AG04449 (cell line): ENCODE measurements around the gene WDR48.

Source experiments
- CTCF ChIA-PET: fragments of 350-600 bp; formaldehyde crosslinking; extraction: SDS; loops from one replicate; lab custom pipeline; 2021; ENCODE audit warnings: antibody characterized with exemption; lab: Yijun Ruan, JAX
- POLR2A ChIA-PET: fragments of 400-600, 350-600 bp; formaldehyde crosslinking; extraction: SDS; loops from one replicate; lab custom pipeline; 2020; ENCODE audit warnings: antibody characterized with exemption, inconsistent platforms; lab: Yijun Ruan, JAX
- DNase-seq: peaks from one replicate; pipeline ENCODE4 v3.0.0-alpha.2; 2010; ENCODE audit warnings: low read depth, low spot score
- H3K4me3 ChIP-seq: 2 replicates; pipeline ENCODE4 v1.5.1; 2011; ENCODE audit warnings: low read depth, mild to moderate bottlenecking, control low read depth, low read length
- CTCF ChIP-seq: IDR thresholded peaks from one replicate; pipeline ENCODE4 v1.5.1; 2011; ENCODE audit warnings: mild to moderate bottlenecking, moderate library complexity, low read length, control low read depth, inconsistent platforms; ENCODE audit not compliant: insufficient read depth; ENCODE audit errors: missing control alignments

Gene WDR48

GRCh38 chr3:39134305-39134704 lies 82.5 kb downstream of the WDR48 start:
- no peak for TF ChIP-seq CTCF
- ChIA-PET CTCF (interaction anchor here (1.2 to 15.6 kb wide), 3 partner anchors 7 to 157 kb away, joined by 3 to 545 read pairs (median 17); no protein-coding TSS in a partner anchor), POLR2A (interaction anchor here (0.5 kb wide), 1 partner anchor 59 kb away, joined by 3 read pairs; no protein-coding TSS in a partner anchor)
- no peak for DNase-seq
- no peak overlapping the region for H3K4me3 ChIP-seq

DNA sequence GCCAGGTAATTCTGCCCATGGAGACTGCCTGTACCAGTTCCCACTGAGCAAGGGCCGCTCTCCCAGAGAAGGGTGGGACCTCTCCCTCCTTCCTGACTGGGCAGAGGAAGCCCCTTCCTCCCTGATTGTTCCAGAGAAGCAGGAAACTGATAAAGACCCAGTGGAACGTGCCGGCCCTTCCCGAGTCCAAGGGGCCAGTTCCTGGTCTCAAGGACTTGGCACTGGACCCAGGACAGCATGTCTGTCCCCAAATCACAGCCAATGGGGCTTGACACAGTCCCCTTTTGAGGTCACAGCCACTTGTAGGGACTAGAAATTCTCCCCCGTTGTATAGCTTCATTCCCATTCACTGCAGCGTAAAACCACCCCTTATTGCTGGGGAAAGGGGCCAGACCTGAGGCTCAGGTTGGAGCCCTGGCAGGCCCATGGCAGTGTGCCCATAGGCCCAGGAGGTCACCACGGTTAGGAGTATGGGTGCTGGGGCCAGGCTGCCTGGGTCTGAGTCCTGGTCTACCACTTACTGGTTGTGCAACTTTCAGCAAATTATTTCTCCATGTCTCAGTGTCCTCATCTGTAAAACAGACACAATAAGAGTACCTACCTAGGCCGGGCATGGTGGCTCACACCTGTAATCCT lies 83.5 kb downstream of the WDR48 start:
- POLR2A ChIA-PET = interaction anchor here (1.2 kb wide), 1 partner anchor 16 kb away, joined by 3 read pairs; no protein-coding TSS in a partner anchor
- no peak overlapping the region for H3K4me3 ChIP-seq
- no peak for TF ChIP-seq CTCF
- DNase-seq = no peak
- CTCF ChIA-PET = interaction anchor here (1.0 to 15.6 kb wide), 4 partner anchors 8 to 156 kb away, joined by 3 to 545 read pairs (median 12); no protein-coding TSS in a partner anchor

DNA sequence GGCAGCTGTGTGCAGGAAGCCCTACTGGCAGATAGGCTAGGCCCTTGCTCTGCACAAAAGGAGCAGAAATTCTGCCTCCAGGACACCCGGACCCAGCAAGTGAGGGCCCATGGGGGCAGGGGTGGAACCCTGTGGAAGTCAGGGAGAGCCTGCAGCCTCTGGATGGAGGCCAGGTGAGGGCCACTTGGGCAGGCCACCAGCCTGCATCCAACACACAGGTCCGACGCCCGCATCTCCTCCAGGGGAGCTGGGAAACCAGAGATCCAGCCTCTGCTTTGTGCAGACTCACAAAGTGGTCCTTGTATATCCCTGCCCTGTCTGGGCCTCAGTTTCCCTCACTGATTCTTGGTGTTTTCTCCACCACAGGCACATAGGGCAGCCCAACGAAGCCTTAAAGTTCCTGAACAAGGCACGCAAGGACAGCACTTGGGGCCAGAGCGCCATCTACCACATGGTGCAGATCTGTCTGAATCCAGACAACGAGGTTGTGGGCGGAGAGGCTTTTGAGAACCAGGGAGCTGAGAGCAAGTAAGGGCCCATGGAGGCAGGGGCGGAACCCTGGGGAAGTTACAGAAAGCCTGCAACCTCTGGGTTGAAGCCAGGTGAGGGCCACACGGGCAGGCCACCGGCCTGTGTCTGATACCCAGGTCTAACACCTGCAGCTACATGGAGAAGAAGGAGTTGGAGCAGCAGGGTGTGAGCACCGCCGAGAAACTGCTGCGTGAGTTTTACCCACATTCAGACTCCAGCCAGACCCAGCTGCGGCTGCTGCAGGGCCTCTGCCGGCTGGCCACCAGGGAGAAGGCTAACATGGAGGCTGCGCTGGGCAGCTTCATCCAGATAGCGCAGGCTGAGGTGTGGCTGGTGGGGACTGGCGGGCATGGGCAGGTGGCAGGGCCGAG lies 85.0 kb downstream of the WDR48 start:
- H3K4me3 ChIP-seq = no peak overlapping the region
- no peak for TF ChIP-seq CTCF
- no peak for DNase-seq
- POLR2A ChIA-PET = interaction anchor here (0.6 to 1.2 kb wide), 2 partner anchors 10 to 17 kb away, joined by 3 to 4 read pairs; no protein-coding TSS in a partner anchor
- CTCF ChIA-PET = interaction anchor here (1.0 to 15.6 kb wide), 5 partner anchors 9 to 154 kb away, joined by 3 to 545 read pairs (median 7); no protein-coding TSS in a partner anchor

- no peak overlapping the region for H3K4me3 ChIP-seq
- no peak for DNase-seq
- ChIA-PET POLR2A (no interaction called here), CTCF (interaction anchor here (1.3 kb wide), 1 partner anchor 10 kb away, joined by 5 read pairs; no protein-coding TSS in a partner anchor)
- no peak for TF ChIP-seq CTCF
Measured at GRCh38 chr3:39137435-39137936, 85.7 kb downstream of the WDR48 start.

DNA sequence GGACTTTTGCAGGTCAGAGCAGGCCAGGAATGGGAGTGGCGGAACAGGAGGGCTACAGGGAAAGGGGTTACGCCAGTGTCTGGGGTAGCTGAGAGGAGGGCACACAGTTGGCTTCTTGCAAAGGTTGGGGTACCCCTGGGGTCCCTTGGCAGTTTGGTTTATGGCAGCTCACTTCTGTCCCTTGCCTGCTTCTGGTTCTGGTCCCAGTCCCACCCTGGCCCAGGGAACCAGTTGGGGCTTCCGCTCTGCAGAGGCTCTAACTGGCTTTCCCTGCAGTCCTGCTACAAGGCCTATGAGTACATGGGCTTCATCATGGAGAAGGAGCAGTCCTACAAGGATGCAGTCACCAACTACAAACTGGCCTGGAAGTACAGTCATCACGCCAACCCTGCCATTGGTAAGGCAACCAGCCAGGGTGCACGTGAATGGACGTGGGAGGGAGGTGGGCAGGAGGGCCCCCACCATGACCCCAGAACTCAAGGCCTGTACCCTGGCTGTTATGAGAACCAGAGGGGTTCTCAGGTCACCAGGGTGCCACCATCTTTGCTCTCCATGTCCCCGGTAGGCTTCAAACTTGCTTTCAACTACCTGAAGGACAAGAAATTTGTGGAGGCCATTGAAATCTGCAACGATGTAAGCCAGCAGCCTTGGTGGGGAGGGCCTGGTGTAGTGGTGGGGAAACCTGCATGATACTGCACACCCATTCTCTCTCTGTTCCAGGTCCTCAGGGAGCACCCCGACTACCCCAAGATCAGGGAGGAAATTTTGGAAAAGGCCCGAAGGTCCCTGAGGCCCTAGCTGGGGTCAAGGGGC lies 86.4 kb downstream of the WDR48 start:
- CTCF ChIA-PET = interaction anchor here (0.9 to 1.3 kb wide), 3 partner anchors 11 to 150 kb away, joined by 5 to 11 read pairs (median 6); no protein-coding TSS in a partner anchor
- POLR2A ChIA-PET = interaction anchor here (1.0 kb wide), 1 partner anchor 13 kb away, joined by 3 read pairs; no protein-coding TSS in a partner anchor
- H3K4me3 ChIP-seq = no peak overlapping the region
- no peak for TF ChIP-seq CTCF
- DNase-seq = no peak
